Kidney glomerular epithelial cell (primary cell): ENCODE data around the gene PPP1R7.
"Not testable (repeated sequence)": the region's sequence is repeated elsewhere in the genome, so short reads cannot be mapped to it uniquely, and the experiment has no call there.

ENCODE experiments used
- DNase-seq: peaks from one replicate; lab custom pipeline; 2025; lab: John Stamatoyannopoulos, UW

The PPP1R7 gene

DNA sequence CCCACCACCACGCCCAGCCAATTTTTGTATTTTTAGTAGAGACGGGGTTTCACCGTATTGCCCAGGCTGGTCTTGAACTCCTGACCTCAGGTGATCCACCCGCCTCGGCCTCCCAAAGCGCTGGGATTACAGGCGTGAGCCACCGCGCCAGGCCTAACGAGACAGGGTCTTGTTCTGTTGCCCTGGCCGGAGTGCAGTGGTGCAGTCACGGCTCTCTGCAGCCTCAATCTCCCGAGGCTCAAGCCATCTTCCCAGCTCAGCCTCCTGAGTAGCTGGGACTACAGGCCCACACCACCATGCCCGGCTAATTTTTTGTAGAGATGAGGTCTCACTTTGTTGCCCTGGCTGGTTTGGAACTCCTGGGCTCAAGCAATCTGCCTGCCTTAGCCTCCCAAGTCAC, 47.0 kb downstream of the PPP1R7 start:
- DNase-seq, result not testable (repeated sequence)

DNA sequence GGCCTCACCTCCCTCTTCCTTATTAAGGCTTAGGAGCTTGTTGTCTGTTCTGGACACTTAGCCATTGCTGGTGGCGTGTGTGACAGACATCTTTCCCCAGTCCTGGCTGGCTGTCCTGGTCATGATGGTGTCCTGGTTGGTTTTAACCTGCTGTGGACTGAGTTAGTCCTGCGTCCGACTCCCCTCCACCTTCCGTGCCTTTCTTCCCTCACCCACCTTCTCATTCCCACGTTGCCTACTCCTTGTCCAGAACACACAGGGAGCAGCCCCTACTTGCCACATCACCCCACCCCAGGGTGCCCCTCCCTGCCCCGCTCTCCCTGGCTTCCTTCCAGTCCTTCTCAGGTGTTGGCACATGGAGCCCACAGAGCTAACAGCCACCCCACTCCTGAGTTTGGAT, 47.7 kb downstream of the PPP1R7 start:
- no peak for DNase-seq

DNA sequence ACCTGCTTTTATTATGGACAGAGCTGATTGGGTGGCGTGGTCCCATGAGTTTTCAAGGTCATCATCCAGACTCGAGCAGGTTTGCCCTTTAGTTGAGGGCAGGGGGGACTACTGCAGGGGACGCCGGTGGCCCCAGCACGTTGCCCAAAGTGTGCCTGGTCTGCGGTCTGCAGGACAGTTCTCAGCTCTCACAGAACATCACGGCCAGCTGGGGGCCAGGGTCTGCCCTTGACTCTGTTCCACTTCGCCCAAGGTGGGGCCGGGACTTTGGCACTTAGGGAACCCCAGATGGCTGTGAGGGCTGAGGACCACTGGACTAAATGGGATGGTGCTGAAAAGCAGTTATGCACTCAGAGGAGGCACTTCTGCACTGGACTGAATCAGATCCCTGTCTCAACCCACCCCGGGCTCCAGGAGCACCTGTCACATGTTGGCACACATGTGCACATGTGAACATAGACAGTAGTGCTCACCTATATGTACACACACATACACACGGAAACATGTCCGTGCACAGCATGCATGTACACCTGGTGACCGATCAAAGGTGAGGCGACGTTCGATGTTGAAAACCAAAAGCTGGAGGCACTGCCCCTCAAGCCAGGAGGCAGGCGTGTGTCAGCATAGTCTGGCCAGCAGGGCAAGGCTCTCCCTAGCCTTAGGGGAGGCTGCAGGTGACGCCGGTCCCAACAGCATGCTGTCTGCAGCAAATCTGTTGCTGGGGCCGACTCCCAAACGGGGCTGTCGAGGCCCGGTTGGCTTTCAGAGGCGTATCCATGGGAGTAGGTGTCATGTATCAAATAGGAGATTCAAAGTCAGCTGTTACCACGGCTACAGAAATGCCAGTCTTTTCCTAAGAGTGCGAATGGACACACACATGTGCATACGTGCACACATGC, 48.4 kb downstream of the PPP1R7 start:
- DNase-seq, result no peak

DNA sequence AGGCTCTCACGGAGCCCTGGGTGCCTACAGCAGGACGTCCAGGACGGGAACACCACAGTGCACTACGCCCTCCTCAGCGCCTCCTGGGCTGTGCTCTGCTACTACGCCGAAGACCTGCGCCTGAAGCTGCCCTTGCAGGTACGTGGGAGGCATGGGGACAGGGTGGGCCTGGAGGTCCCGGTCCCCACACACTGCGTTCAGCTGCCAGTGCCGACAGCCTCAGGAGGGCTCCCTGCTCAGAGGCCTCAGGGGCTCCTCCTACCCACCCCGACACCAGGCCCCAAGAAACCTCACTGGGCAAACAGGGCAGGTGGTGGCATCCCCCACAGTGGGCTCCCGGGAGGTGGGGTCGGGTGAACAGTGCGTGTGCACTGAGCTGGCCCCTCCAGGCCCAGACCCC, 49.0 kb downstream of the PPP1R7 start:
- no peak for DNase-seq

DNA sequence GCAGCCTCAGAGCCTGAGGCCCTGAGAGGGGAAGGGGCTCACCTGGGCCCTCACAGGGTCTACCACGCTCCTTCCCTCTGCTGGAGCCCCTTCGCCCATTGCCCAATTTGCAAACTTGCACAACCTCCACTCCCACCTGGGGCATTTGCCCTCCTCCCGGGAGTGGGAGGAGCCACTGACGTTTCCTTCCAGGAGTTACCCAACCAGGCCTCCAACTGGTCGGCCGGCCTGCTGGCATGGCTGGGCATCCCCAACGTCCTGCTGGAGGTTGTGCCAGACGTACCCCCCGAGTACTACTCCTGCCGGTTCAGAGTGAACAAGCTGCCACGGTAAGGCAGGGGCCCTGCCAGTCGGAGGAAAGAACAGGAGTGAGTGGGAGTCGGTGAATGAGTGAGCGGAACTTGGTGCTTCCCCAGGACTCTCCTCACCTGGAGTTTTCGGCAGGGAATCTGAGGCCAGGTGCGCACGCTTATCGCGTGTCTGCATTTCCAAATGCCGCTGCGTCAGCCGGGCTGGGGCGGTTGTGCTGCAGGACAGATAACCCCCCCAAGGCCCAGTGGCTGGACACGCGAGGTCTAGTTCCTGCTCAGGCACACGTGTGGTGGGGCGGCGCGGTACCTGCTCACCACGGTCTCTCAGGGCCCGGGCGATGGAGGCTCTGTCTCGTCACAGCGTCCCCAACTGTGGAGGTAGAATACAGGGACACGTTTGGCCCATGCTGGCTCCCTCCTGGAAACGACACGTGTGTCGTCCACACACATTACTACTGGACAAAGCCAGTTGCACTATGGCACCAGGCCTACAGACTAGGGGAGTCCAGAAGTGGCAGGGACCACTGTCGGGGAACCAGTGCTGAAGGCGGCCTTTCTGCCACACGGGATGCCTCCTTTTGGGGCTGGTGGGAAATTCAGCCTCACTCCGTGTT, 49.9 kb downstream of the PPP1R7 start:
- DNase-seq, result no peak

DNA sequence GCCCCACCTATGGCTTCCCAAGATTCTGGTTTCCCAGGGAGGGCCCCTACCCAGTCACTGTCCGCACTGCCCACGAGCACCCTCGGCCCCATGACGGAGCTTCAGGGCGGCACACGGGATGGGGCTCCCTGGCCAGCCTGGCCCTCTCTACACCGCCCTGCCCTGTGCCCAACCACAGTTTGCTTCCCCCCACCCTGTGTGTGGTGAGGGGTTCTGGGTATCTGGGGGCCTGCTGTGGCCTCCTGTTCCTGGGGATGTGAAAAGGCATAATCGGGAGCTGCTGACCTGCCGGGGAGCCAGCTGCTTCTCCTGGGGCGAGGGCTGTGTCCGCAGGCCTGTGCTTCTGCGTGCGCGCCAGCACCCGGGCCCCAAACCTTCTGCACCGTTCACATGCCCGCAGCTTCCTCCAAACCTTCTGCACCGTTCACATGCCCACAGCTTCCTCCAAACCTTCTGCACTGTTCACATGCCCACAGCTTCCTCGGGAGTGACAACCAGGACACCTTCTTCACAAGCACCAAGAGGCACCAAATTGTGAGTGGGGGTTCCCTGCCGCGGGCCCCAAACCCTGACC, 50.6 kb downstream of the PPP1R7 start:
- DNase-seq, result no peak

DNA sequence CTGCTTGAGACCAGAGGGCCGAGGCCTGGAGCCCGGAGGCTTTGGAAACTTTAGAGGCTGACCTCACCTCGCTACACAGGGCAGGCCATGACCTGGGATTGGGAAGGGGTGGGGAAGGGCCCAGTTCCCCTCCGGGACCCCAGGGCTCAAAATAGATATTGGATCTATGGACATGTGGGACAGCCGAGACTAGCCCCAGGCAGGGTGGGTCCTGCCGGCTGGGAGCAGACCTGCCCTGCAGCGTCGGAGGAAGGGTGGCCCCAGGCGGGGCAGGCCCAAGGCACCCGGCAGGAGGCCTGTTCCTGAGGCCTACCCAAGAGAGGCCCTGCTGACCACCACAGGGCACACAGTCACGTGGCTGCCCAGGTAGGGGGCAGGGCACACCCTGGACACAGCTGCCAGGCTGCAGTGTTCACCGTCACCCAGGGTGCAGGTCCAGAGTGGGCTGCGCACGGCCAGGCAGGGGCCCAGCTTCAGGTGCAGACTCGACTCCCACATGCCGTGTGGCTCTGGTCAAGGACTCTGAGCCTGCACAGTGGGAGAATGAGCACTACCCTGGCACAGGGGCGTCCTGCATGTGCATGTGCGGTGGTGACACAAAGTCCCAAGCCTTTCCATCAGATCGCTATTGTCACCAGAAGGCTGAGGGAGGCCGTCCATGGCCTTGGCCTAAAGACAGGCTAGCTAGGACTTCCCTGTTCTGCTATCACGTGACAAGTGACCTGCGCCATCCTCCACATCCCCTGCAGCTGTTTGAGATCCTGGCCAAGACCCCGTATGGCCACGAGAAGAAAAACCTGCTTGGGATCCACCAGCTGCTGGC, 51.4 kb downstream of the PPP1R7 start:
- no peak for DNase-seq

DNA sequence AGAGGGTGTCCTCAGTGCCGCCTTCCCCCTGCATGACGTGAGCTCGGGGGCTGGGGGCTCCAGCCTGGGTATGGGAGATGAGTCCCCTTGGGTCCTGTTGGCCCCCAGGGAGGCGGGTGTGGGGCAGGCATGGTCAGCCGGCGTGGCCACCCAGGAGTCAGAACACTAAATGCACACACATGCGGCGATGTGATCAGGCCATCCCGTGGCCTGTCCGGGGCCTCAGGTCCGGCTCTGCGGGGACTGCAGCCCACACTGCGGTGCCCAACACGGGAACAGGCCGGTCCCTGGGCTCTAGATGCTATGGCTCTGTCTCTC, 52.0 kb downstream of the PPP1R7 start:
- DNase-seq, result no peak

DNA sequence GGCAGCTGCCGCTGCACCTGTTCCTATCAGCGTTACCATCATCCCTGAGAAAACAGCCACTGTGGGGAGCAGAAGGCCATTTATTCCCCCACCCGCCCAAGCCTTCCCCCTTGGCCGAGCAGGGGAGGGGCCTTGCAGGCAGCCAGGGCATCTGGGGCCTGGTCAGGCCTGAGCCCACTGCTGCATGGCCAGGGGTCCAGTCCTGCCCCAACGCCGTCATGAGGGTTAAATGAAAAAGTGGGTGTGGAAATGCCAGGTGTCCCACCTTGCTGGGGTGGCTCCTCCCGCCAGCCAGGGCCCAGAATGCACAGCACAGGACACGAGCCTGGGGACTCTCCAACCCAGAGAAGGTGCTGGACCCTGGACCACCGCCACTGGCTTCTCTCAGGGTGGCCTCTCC, 52.4 kb downstream of the PPP1R7 start:
- no peak for DNase-seq

DNA sequence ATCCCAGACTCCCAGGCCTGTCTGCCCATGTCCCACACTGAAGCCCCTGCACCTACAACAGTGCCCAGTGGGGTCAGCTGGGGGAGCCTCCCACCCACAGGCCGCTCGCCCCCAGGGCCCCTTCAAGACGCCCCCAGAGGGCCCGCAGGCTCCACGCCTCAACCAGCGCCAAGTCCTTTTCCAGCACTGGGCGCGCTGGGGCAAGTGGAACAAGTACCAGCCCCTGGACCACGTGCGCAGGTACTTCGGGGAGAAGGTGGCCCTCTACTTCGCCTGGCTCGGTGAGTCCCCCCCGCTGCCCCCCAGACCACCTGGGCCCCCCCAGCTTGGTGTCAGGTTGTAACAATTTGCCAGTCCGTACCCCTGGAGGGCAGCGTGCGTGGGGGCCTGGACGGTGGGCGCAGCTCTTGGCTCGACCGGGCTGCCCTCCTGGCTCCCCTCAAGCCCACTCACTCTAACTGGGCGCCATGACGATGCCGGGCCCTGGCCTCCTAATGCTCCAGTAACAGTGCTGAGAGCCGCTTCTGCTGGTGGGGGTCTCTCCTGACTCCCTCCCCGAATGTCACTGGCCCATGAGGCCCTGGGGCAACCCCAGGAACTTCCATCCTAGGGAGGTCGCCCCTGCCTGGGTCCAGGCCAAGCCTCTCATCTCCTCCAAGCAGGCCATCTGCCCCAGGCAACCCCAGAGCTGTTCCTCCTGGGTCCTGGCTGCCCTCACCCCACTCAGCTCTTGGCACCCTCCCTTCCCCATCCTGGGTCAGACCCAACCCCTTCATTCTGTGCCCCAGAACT, 53.1 kb downstream of the PPP1R7 start:
- no peak for DNase-seq

DNA sequence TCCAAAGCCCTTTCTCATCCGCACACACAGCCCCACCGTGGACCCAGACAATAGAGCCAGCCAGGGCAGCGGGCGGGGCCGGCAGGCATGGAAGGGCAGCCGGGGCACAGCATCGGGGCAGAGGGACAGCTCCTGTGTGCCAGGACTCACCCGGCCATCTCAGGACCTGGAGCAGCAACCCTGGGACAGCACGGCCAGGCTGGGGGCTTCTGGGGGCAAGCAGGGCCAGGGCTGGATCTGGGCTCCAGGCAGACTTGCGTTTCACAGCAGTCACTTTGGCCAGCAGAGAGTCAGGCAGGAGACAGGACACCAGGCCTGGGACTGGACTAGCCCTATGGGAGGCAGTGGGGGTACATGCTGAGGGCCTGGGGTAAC, 53.7 kb downstream of the PPP1R7 start:
- DNase-seq, result no peak

DNA sequence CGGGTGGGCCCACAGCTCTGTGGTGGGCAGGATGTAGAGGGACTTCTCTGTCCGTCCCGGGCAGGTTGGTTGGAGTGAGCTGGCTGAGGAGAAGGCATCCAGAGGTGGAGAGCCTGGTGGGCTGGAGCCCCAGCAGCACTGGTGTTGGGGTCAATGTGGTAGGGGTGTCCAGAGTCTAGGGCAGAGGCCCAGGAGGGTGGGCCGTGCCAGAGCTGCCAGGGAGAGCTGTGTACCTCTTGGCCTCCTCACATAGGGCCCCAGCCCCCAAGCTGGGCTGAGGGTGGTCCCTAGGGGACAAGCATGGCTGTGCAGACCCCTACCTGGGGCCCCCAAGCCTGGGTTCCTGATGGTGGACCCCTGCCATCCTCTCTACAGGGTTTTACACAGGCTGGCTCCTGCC, 54.2 kb downstream of the PPP1R7 start:
- no peak for DNase-seq

DNA sequence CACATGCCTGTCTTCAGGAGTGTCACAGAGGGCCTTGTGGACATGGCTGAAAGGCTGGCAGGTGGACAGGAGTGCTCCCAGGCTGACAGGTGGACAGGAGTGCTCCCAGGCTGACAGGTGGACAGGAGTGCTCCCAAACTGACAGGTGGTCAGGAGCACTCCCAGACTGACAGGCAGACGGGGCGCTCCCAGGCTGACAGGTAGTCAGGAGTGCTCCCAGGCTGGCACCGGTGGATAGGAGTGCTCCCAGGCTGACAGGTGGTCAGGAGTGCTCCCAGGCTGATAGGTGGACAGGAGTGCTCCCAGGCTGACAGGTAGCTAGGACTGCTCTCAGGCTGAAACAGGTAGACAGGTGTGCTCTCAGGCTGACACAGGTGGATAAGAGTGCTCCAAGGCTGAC, 54.8 kb downstream of the PPP1R7 start:
- no peak for DNase-seq

DNA sequence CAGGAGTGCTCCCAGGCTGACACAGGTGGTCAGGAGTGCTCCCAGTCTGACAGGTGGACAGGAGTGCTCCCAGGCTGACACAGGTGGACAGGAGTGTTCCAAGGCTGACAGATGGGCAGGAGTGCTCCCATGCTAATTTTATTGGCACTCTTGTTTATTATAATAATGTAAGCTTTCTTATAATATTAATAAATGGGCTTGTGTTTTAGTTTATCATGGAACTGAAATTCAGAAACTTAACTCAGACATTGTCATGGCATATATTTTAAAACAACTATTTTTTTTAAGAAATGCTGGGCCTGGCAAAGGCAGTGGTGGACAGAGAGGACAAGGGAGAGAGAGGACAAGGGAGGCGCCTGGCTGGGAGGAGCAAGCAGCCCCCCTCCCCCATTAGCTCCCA, 56.9 kb downstream of the PPP1R7 start:
- DNase-seq, result no peak

DNA sequence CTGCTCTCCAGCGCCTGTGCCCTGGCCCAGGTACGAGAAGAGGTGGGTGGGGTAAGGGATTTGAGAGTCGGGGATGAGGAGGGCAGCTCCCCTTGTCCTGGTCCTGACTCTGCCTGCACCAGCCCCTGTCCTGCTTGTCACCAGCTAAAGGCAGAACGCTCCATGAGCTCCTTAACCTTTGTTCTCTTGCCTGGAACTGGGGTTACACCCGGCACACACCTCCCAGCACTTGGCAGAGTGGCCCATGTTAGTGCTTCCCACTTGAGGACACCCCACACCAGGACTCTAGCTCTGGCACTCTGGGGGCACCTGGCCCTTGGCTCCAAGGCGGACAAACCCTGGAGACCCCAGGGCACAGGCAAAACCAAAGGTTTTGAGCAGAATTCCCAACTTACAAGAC, 57.4 kb downstream of the PPP1R7 start:
- DNase-seq, result no peak

DNA sequence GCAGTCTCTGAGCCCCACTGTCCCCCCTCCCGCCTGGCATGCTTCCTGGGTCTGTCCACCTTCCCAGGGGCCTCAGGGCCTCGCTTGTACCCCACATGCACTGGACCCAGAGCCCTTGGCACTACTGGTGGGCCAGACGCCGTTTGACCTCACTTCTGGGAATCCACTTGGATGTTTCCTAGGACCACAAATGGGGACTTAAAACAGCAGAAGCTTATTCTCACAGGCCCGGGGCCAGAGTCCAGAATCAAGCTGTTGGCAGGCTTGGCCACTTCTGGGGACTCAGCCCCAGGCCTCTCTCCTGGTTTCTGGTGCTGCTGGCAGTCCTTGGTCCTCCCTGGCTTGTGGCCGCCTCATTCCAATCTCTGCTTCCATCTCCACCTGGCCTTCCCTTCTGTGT, 57.8 kb downstream of the PPP1R7 start:
- no peak for DNase-seq

DNA sequence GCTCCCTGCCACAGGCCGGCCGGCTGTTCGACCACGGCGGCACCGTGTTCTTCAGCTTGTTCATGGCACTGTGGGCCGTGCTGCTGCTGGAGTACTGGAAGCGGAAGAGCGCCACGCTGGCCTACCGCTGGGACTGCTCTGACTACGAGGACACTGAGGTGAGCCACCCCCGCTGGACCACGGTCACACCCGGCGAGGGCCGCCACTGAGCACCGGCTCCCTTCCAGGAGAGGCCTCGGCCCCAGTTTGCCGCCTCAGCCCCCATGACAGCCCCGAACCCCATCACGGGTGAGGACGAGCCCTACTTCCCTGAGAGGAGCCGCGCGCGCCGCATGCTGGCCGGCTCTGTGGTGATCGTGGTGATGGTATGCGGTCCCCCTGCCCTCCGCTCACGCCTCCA, 59.0 kb downstream of the PPP1R7 start:
- DNase-seq, result no peak

DNA sequence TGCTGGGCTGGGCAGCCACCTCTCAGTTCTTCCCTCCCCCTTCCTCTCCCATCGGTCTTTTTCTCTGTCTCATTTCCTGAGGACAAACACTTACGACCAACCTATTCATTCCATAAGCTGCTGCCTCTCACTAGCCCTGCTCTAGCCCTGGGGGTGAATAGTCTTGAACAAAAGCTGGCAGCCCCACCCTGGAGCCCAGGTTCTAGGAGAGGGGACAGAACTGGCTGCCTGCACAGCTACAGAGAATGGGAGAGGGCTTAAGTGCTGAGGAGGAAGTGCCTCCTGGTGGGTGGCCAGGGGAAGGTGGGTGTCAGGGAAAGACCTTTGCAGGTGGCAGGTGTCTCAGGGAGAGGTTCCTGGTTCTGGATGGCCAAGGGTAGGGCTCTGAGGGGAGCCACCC, 61.0 kb downstream of the PPP1R7 start:
- no peak for DNase-seq

DNA sequence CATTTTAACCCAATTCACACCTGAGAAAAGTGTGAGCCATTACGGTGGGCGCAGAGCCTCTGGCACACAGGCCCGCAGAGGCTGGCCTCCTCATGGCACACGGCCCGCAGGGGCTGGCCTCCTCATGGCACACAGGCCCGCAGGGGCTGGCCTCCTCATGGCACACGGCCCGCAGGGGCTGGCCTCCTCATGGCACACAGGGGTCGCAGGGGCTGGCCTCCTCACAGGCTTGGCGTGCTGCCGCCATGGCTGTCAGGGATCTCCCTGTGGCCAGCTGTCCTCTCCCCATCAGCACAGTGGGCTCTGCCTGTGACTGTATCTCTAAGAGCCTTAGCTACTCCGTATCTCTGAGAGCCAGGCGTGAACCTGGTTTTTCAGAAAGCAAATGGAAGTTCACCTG, 62.8 kb downstream of the PPP1R7 start:
- no peak for DNase-seq

DNA sequence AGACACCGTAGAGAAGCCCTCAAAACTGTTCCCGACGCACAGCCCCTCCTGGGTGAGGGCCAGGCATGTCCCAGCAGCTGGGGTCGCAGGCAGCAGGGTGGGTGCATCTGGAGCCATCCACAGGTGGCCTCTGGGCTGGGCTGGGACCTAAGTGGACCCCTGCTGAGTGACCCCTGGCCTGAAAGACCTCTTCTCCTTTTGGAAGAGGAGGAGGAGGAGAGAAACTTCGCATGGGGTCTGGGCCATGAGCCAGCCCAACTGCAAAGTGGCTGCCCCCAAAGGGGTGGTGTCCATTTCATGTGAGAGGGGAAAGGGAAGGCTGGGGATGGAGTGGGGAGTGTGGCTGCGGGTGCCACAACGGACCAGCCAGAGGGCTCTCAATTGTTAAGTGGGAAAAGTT, 63.3 kb downstream of the PPP1R7 start:
- no peak for DNase-seq

DNA sequence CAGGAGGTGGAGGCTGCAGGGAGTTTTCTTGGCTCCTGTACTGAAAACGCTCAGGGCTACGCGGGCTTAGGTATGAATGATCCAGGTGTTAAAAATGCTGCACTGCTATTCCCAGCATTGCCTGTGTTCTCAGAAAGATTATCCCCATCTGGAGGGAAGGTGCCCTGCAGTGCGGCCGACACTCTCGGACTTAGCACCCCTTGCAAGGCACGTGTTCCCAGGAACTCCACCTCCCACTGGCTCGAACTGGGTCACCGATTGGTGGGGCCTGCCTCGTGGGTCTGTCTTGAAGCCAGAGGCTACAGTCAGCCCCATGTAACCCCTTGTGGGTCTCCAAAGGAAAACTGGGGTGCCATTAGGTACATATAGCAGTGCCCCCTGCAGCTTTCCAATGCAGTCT, 63.9 kb downstream of the PPP1R7 start:
- no peak for DNase-seq
